RKO (cell line): ENCODE results near the gene OGFR.
A peak's percentile ranks its signal among the peaks of the same experiment; 100 is the strongest.
"Not testable (repeated sequence)": the region's sequence is repeated elsewhere in the genome, so short reads cannot be mapped to it uniquely, and the experiment has no call there.

Experiments
- DNase-seq: peaks from one replicate; pipeline ENCODE4 v3.0.0-alpha.2; 2016; ENCODE audit warnings: low spot score

Gene OGFR

GRCh38 chr20:62839816-62840215 lies 35.2 kb downstream of the OGFR start:
- DNase-seq = no peak

- DNase-seq = no peak
Observed at GRCh38 chr20:62840244-62841197, 35.9 kb downstream of the OGFR start.

- no peak for DNase-seq
Observed at GRCh38 chr20:62841705-62842212, 37.1 kb downstream of the OGFR start.

GRCh38 chr20:62843656-62844055 lies 39.0 kb downstream of the OGFR start:
- peak; percentile 71 for DNase-seq

- DNase-seq = no peak
Observed at GRCh38 chr20:62844182-62844581, 39.5 kb downstream of the OGFR start.

- no peak for DNase-seq
Observed at GRCh38 chr20:62845416-62846160, 41.0 kb downstream of the OGFR start.

- DNase-seq = no peak
Observed at GRCh38 chr20:62846166-62846890, 41.7 kb downstream of the OGFR start.

- not testable (repeated sequence) for DNase-seq
Observed at GRCh38 chr20:62848917-62849316, 44.3 kb downstream of the OGFR start.

GRCh38 chr20:62849431-62849830 lies 44.8 kb downstream of the OGFR start:
- no peak for DNase-seq

- DNase-seq = no peak
Observed at GRCh38 chr20:62850333-62850974, 45.8 kb downstream of the OGFR start.

GRCh38 chr20:62852196-62852595 lies 47.6 kb downstream of the OGFR start:
- DNase-seq = no peak

GRCh38 chr20:62852841-62853240 lies 48.2 kb downstream of the OGFR start:
- peak; percentile 88 for DNase-seq

GRCh38 chr20:62853304-62853703 lies 48.7 kb downstream of the OGFR start:
- DNase-seq = not testable (repeated sequence)

GRCh38 chr20:62854121-62854520 lies 49.5 kb downstream of the OGFR start:
- no peak for DNase-seq

GRCh38 chr20:62855120-62855519 lies 50.5 kb downstream of the OGFR start:
- no peak for DNase-seq

GRCh38 chr20:62856931-62857619 lies 52.4 kb downstream of the OGFR start:
- DNase-seq = peak; percentile 73

GRCh38 chr20:62858058-62858830 lies 53.6 kb downstream of the OGFR start:
- no peak for DNase-seq

- DNase-seq = no peak
Observed at GRCh38 chr20:62859721-62860120, 55.1 kb downstream of the OGFR start.

GRCh38 chr20:62860391-62860923 lies 55.8 kb downstream of the OGFR start:
- peak; percentile 80 for DNase-seq
